Duodenal mucosa (tissue), 2 donors: ENCODE results near the gene TMUB2.
"Not testable (repeated sequence)": the region's sequence is repeated elsewhere in the genome, so short reads cannot be mapped to it uniquely, and the experiment has no call there.

ENCODE experiments used
- H3K27ac ChIP-seq: one replicate; pipeline ENCODE4 v1.7.0; 2013; ENCODE audit warnings: low read depth, low read length
- H3K27me3 ChIP-seq, 2 donors: one replicate each; pipeline ENCODE4 v1.7.0; 2013; ENCODE audit warnings: low read length in 2 of 2, control low read depth in 1 of 2; ENCODE audit not compliant: insufficient read depth in 2 of 2, control insufficient read depth in 1 of 2
- H3K36me3 ChIP-seq, 2 donors: one replicate each; pipeline ENCODE4 v1.7.0; 2013; ENCODE audit warnings: low read length in 2 of 2, control low read depth in 1 of 2; ENCODE audit not compliant: insufficient read depth in 2 of 2, control insufficient read depth in 1 of 2
- H3K4me1 ChIP-seq, 2 donors: one replicate each; pipeline ENCODE4 v1.7.0; 2013; ENCODE audit warnings: low read length in 2 of 2, control low read depth in 1 of 2; ENCODE audit not compliant: insufficient read depth in 2 of 2, control insufficient read depth in 1 of 2
- H3K4me3 ChIP-seq, 2 donors: one replicate each; pipeline ENCODE4 v1.7.0; 2013; ENCODE audit warnings: low read length in 2 of 2, low read depth in 1 of 2
- H3K9ac ChIP-seq, 2 donors: one replicate each; pipeline ENCODE4 v1.7.0; 2013; ENCODE audit warnings: low read length in 2 of 2, low read depth in 1 of 2
- H3K9me3 ChIP-seq, 2 donors: one replicate each; pipeline ENCODE4 v1.7.0; 2013; ENCODE audit warnings: low read length in 2 of 2, control low read depth in 1 of 2; ENCODE audit not compliant: control insufficient read depth in 1 of 2

Gene TMUB2

DNA sequence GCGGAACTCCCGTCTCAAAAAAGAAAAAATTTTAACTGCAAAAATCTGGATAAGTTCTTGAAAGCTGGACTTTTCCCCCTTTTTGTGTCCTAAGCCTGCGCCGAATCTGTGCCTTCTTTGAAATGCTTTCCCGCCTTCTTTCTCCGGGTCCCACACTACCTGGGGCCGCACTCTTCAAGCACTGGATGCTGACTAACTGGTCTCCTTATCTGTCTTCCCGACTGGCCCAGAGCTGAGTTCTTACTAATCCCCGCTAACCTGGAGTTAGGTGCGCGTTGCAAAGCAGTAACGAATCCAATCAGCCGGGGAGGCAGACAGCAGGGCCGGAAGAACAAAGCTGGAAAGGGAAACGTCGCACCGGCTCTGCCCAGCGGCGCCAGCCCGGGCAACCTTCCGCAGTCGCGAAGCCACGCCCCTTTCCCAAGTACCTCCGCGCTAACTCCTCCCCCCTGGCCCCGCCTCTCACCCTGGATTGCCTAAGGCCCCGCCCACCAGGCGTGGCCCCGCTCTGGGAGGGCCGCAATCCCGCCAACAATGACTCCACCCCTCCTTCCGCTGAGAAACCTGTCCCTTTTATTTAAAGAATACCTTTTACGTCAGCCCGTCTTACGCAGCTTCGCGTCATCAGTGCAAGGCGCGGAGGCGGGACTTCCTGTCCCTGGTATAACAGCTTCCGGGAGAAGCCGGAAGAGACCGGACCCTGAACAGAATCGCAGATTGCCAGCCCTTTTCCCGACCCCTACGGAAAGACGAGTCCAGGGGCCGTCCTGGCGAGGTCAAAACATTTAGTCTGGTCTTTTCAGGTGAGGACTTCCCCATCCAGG is at the start of gene TMUB2:
Gene TMUB2 (plus strand): TSS at position 666 of the 824 bp plus-strand sequence. CDS start 737 bp downstream, outside the sequence.
- Histone ChIP-seq H3K4me3 (peak within 1 kb of the TSS; percentile 90 to 95), H3K9me3 (no peaks in the 10 kb centered on the region), H3K9ac (peak within 1 kb of the TSS; percentile 97 to 99), H3K4me1 (peaks cover 13 to 26% of the 10 kb centered on the region in 2 donors), H3K27ac (peak within 1 kb of the TSS; percentile 91), H3K36me3 (peaks cover 13 to 29% of the 10 kb centered on the region in 2 donors), H3K27me3 (no peaks in the 10 kb centered on the region)

DNA sequence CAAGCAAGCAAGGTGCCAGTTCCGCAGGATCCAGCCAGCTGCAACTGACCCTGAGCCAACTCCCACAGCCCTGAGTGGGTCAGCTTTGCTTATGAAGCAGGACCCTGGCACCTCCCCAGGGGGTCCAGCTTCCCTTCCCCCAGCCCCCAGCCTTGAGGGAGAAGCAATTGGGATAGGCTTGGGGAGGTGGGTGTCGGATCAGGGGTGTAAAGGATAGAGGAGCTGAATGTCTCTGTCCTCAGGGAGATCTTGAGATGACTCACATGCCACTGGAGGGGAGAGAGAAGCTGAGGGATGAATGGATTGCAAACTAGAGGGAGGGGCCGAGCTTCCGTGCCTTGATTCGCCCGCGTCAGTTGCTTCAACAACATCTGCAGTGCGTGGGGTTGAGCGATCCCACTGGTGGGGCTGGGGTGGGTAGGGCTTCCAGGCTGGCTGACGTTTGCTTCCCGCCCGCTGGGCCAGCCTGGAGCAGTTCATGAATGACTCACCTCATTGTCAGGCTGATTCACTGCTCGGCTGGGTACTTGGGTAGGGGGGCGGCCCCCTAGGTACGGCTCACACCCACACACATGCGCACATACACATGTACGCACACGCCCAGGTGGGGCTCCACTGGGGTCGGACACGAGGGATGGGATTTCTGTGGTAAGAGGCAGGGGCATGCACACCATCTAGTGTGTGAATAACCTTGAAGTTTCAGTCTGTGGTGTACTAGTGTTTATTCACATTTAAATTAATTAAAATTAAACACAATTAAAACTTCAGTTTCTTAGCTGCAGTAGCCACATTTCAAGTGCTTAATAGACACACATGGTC is 48.7 kb upstream of the TMUB2 start:
- peaks cover 0 to 12% of the 10 kb centered on the region in 2 donors for H3K4me1 ChIP-seq
- H3K27me3 ChIP-seq = no peaks in the 10 kb centered on the region
- peak overlapping the region in 1 of 2 donors; percentile 7 for H3K9ac ChIP-seq
- no peaks in the 10 kb centered on the region for H3K9me3 ChIP-seq
- no peak overlapping the region for H3K27ac ChIP-seq
- no peaks in the 10 kb centered on the region for H3K36me3 ChIP-seq
- H3K4me3 ChIP-seq = no peak overlapping the region

GRCh38 chr17:44143921-44144320 is 42.9 kb upstream of the TMUB2 start:
- H3K4me3 ChIP-seq, H3K9me3 ChIP-seq, H3K9ac ChIP-seq, H3K4me1 ChIP-seq, H3K27ac ChIP-seq, H3K36me3 ChIP-seq, H3K27me3 ChIP-seq: not testable (repeated sequence)

DNA sequence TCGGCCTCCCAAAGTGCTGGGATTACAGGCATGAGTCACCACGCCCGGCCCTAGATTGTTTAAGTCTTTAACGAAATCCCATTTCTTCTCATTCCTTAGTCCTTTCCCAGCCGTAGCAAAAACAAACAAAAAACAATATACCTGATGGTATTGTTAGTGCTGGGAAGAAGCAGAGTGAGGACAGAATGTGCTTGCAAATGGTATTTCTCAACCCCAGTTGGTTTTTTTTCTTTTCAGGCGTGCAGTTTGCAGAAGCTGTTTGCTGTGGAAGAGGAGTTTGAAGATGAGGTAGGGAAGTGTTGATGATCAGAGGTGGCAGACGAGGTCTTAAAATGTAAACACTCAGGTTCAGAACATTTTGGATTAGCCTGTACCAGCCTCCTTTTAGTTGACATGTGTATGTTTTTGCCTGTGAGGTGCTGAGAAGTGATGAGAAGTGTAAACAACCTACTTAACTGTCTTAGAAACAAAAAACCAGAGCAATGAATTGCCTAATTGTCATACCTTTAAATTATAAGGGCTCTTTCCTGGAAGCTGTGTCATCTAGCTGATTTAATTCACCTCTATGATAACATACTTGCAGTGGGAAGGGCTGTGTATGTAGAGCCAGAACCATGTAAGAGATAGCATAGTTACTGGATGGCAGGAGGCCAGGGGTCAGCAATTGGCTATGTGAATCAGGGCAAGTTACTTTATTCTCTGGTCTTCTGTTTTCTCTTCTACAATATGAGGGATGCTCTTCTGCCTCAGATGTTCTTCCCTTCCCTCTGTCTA is 41.6 kb upstream of the TMUB2 start:
- Histone ChIP-seq H3K4me3 (no peak overlapping the region), H3K27ac (no peak overlapping the region)

GRCh38 chr17:44146375-44147346 is 40.1 kb upstream of the TMUB2 start:
- no peaks in the 10 kb centered on the region for H3K27me3 ChIP-seq
- peaks cover 0 to 6% of the 10 kb centered on the region in 2 donors for H3K4me1 ChIP-seq
- peaks cover 0 to 7% of the 10 kb centered on the region in 2 donors for H3K36me3 ChIP-seq
- H3K27ac ChIP-seq = no peak overlapping the region
- no peak overlapping the region for H3K4me3 ChIP-seq
- H3K9ac ChIP-seq = no peak overlapping the region
- H3K9me3 ChIP-seq = no peaks in the 10 kb centered on the region

More for the DNA sequence above, 41.6 kb upstream of the TMUB2 start:
- no peaks in the 10 kb centered on the region for H3K27me3 ChIP-seq
- peaks cover 0 to 6% of the 10 kb centered on the region in 2 donors for H3K4me1 ChIP-seq
- no peak overlapping the region for H3K9ac ChIP-seq
- H3K9me3 ChIP-seq = no peaks in the 10 kb centered on the region
- peaks cover 0 to 7% of the 10 kb centered on the region in 2 donors for H3K36me3 ChIP-seq

DNA sequence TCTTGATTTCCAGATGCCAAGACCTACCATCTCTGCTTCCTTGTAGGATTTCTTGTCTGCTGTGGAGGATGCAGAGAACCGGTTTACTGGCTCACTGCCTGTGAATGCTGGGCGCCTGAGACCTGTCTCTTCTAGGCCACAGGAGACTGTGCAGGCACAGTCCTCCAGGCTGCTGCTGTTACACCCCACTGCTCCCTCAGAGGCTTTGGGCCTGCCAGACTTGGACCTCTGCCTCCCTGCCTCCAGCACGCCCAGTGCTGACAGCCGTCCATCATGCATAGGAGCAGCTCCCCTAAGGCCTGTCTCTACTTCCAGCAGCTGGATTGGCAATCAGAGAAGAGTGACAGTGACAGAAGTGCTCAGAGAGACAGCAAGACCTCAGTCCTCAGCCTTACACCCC is 39.0 kb upstream of the TMUB2 start:
- Histone ChIP-seq H3K4me3 (no peak overlapping the region), H3K36me3 (peaks cover 0 to 7% of the 10 kb centered on the region in 2 donors), H3K27ac (no peak overlapping the region), H3K4me1 (no peaks in the 10 kb centered on the region), H3K9ac (no peak overlapping the region), H3K27me3 (no peaks in the 10 kb centered on the region), H3K9me3 (no peaks in the 10 kb centered on the region)

DNA sequence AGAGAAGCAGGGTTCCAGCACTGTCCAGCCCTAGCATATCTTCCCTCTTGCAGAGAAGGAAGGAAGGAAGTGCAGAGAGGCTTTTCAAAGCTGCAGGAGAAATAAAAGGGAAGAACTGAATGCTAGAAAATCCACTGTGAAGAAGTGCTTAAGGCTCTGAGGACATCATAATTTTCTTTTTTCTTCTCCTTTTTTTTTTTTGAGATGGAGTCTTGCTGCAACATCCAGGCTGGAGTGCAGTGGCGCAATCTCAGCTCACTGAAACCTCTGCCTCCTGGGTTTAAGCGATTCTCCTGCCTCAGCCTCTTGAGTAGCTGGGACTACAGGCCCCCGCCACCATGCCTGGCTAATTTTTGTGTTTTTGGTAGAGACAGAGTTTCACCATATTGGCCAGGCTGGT is 37.7 kb upstream of the TMUB2 start:
- H3K4me3 ChIP-seq, H3K9ac ChIP-seq, H3K36me3 ChIP-seq, H3K4me1 ChIP-seq, H3K27ac ChIP-seq, H3K27me3 ChIP-seq, H3K9me3 ChIP-seq: not testable (repeated sequence)

DNA sequence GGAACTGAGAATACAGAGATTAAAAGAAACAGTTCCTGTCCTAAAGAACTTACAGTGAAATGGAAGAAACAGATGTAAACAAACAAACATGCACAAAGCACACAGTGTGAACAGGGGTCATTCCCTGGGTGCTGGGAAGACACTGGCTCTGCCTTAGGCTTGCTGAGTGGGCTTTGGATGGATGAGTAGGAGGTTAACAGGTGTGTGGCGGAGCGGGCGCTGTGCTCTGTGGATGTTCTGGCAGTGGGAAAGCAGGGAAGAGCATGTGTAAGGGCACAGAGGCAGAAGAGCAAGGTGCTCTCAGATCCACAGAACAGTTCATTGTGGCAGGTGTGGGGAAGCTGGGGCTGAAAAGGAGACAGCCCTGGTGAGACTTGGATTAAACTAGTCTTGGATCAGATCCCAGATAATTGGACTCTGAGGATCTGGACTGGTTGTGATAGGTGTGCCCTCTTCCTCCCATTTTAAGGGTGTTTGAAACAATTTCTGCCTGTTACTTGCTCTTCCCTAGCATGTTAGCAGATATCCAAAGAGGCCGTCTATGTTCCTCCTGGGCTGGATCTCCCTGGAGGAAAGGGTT is 36.9 kb upstream of the TMUB2 start:
- H3K27ac ChIP-seq = no peak overlapping the region
- no peak overlapping the region for H3K4me3 ChIP-seq
- H3K9ac ChIP-seq = no peak overlapping the region
- H3K4me1 ChIP-seq = no peaks in the 10 kb centered on the region
- H3K9me3 ChIP-seq = no peaks in the 10 kb centered on the region
- peaks cover 0 to 12% of the 10 kb centered on the region in 2 donors for H3K36me3 ChIP-seq
- H3K27me3 ChIP-seq = no peaks in the 10 kb centered on the region

GRCh38 chr17:44152875-44153274 is 33.9 kb upstream of the TMUB2 start:
- H3K9me3 ChIP-seq = no peaks in the 10 kb centered on the region
- no peak overlapping the region for H3K9ac ChIP-seq
- H3K36me3 ChIP-seq = peaks cover 0 to 8% of the 10 kb centered on the region in 2 donors
- no peak overlapping the region for H3K27ac ChIP-seq
- no peaks in the 10 kb centered on the region for H3K27me3 ChIP-seq
- no peaks in the 10 kb centered on the region for H3K4me1 ChIP-seq
- H3K4me3 ChIP-seq = no peak overlapping the region
